Tibial nerve (tissue), 3 donors: ENCODE results near the gene DMD.

Experiments
- EP300 ChIP-seq, 2 donors: sonication (generic); formaldehyde crosslinking; IDR thresholded peaks; one replicate each; pipeline ENCODE4 v1.6.1; 2017; ENCODE audit warnings: antibody characterized with exemption in 2 of 2, mild to moderate bottlenecking in 1 of 2
- POLR2A ChIP-seq, 2 donors: fragments of 450-650 bp; IDR thresholded peaks; one replicate each; pipeline ENCODE4 v1.6.1; 2017; ENCODE audit warnings: antibody characterized with exemption in 2 of 2, mild to moderate bottlenecking in 2 of 2, moderate library complexity in 2 of 2

DNA sequence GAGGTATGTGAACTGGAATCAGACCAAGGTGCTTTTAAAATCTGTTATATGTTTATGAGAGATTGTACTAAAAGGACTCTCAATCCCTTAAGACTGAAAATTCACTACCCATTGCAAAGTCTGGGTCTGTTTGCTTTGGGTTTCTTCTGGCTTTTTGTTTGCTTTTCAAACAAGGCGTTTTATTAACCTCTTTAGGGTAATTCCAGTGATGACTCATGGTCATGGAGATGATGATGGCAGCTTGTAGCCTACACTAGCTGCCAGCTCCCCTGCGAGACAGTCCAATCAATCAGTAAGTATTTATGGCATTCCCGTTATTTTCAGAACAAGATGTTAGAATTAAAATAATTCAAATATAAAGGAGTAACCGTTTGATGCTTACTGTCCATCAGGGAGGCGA, 1495.7 kb downstream of the DMD start:
- TF ChIP-seq EP300 (IDR thresholded peaks at IDR 0.05) (no peak), POLR2A (IDR thresholded peaks at IDR 0.05) (no peak)
